H1 (cell line): ENCODE results near the gene ETS1. TPM values are rescaled to one million over a fixed set of nuclear protein-coding genes. Genes with fewer than 3 reads are reported as not detected.

Source experiments
- CHD7 ChIP-seq: fragments of 300-600 bp; sonication (generic); IDR thresholded peaks from 2 replicates; pipeline ENCODE4 v1.7.1; 2012; ENCODE audit warnings: low read length, moderate library complexity, mild to moderate bottlenecking, inconsistent platforms; ENCODE audit not compliant: insufficient replicate concordance
- polyA plus RNA-seq, 7 experiments: library from polyadenylated mRNA; depleted of rRNA in 3 of 7; stranded (reverse) in 5 of 7; unstranded in 2 of 7; fragments of >200 nt in 5 of 7; fragments of 200-250 nt in 2 of 7; gene quantifications; 1 replicate in 5 of 7; 2 replicates in 1 of 7; 4 replicates in 1 of 7; pipeline versions ENCODE4 v1.2.1 to v1.2.3, GENCODE V29; 2011 to 2013; ENCODE audit warnings: missing spikeins in 2 of 7, mixed read lengths in 2 of 7
- total RNA-seq: library from RNA; stranded (reverse); fragmentation: NEBNext Ultra II Directional; extraction: Animal tissue kit (Norgen Biotek cat#: 25700); gene quantifications from 2 replicates; pipeline ENCODE4 v1.2.1, GENCODE V29; 2021

The ETS1 gene
- total and polyA plus RNA-seq, 2 of the 8 experiments (the other 6 are each of a cell fraction or from before 2014, with no cell fraction given): 10.0 to 35.3 TPM

GRCh38 chr11:128588093-128588492 is 735 bp upstream of the ETS1 start (continued):
- no peak for TF ChIP-seq CHD7
- TF ChIP-seq, all 59 proteins: peak for 0
